ENCODE measurements around the gene BNC2. TPM values are rescaled to one million over a fixed set of nuclear protein-coding genes. Genes with fewer than 3 reads are reported as not detected.

BNC2 gene
- total RNA-seq, 2 donors from 2014 or later, result 16.1 to 16.9 TPM

GRCh38 chr9:16794103-16794502 lies 76.4 kb downstream of the BNC2 start:
- H3K4me1 ChIP-seq (ENCODE audit: control insufficient read depth in 1 of 2, low read depth in 2 of 2), result no peaks in the 10 kb centered on the region
- ATAC-seq (ENCODE audit: insufficient number of reproducible peaks, low FRiP score, low read depth) (no peak), DNase-seq (ENCODE audit: low spot score) (no peak)
- no peak overlapping the region for H3K27ac ChIP-seq
- no peak for TF ChIP-seq CTCF (IDR thresholded peaks at IDR 0.05)
- H3K36me3 ChIP-seq, result no peaks in the 10 kb centered on the region
- H3K9me3 ChIP-seq, result no peaks in the 10 kb centered on the region
- no peak overlapping the region for H3K4me3 ChIP-seq
- no peaks in the 10 kb centered on the region for H3K27me3 ChIP-seq (replicated peaks; ENCODE audit: insufficient read depth)

- DNase-seq (ENCODE audit: low spot score) (no peak), ATAC-seq (ENCODE audit: insufficient number of reproducible peaks, low FRiP score, low read depth) (no peak)
- no peaks in the 10 kb centered on the region for H3K27me3 ChIP-seq (replicated peaks; ENCODE audit: insufficient read depth)
- peaks cover 0 to 10% of the 10 kb centered on the region in 2 donors for H3K4me1 ChIP-seq (ENCODE audit: control insufficient read depth in 1 of 2, low read depth in 2 of 2)
- H3K36me3 ChIP-seq, result no peaks in the 10 kb centered on the region
- TF ChIP-seq CTCF (IDR thresholded peaks at IDR 0.05), result no peak
- H3K4me3 ChIP-seq, result no peak overlapping the region
- no peak overlapping the region for H3K27ac ChIP-seq
- H3K9me3 ChIP-seq, result no peaks in the 10 kb centered on the region
Measured at GRCh38 chr9:16787724-16788123, 82.7 kb downstream of the BNC2 start.

- Histone ChIP-seq H3K27me3 (replicated peaks; ENCODE audit: insufficient read depth) (no peaks in the 10 kb centered on the region), H3K4me3 (no peak overlapping the region), H3K27ac (no peak overlapping the region), H3K4me1 (ENCODE audit: control insufficient read depth in 1 of 2, low read depth in 2 of 2) (peaks cover 0 to 10% of the 10 kb centered on the region in 2 donors), H3K9me3 (no peaks in the 10 kb centered on the region), H3K36me3 (no peaks in the 10 kb centered on the region)
- no peak for TF ChIP-seq CTCF (IDR thresholded peaks at IDR 0.05)
- ATAC-seq (ENCODE audit: insufficient number of reproducible peaks, low FRiP score, low read depth) (no peak), DNase-seq (ENCODE audit: low spot score) (no peak)
Measured at GRCh38 chr9:16784002-16784401, 86.5 kb downstream of the BNC2 start.

- no peak overlapping the region for H3K4me3 ChIP-seq
- no peak for ATAC-seq (ENCODE audit: insufficient number of reproducible peaks, low FRiP score, low read depth)
- H3K4me1 ChIP-seq (ENCODE audit: control insufficient read depth in 1 of 2, low read depth in 2 of 2), result peaks cover 0 to 10% of the 10 kb centered on the region in 2 donors
- H3K27me3 ChIP-seq (replicated peaks; ENCODE audit: insufficient read depth), result no peaks in the 10 kb centered on the region
- no peak for DNase-seq (ENCODE audit: low spot score)
- H3K9me3 ChIP-seq, result no peaks in the 10 kb centered on the region
- no peaks in the 10 kb centered on the region for H3K36me3 ChIP-seq
- H3K27ac ChIP-seq, result no peak overlapping the region
- no peak for TF ChIP-seq CTCF (IDR thresholded peaks at IDR 0.05)
Measured at GRCh38 chr9:16782490-16782889, 88.0 kb downstream of the BNC2 start.

GRCh38 chr9:16775330-16775729 lies 95.1 kb downstream of the BNC2 start:
- no peak for TF ChIP-seq CTCF (IDR thresholded peaks at IDR 0.05)

More at GRCh38 chr9:16775330-16775729, 95.1 kb downstream of the BNC2 start:
- no peaks in the 10 kb centered on the region for H3K27me3 ChIP-seq (replicated peaks; ENCODE audit: insufficient read depth)
- no peaks in the 10 kb centered on the region for H3K9me3 ChIP-seq
- ATAC-seq (ENCODE audit: insufficient number of reproducible peaks, low FRiP score, low read depth) (no peak), DNase-seq (ENCODE audit: low spot score) (no peak)
- no peaks in the 10 kb centered on the region for H3K36me3 ChIP-seq
- H3K27ac ChIP-seq, result no peak overlapping the region
- no peak overlapping the region for H3K4me3 ChIP-seq
- H3K4me1 ChIP-seq (ENCODE audit: control insufficient read depth in 1 of 2, low read depth in 2 of 2), result no peaks in the 10 kb centered on the region
